HCT116 (cell line): Measurements from ENCODE around the gene ZNF507. TPM values are rescaled to one million over a fixed set of nuclear protein-coding genes. Genes with fewer than 3 reads are reported as not detected.
A peak's percentile ranks its signal among the peaks of the same experiment; 100 is the strongest.

Source experiments
- ATAC-seq: fragments of 200-7000 bp; cut with Tn5 transposase; 2 replicates; pipeline ENCODE4 v1.9.1; 2020; ENCODE audit warnings: mild to moderate bottlenecking, moderate library complexity
- BruUV-seq: library from RNA; stranded (reverse); fragments of 400-500 nt; replicated peaks from 2 replicates; lab custom pipeline; 2021; lab: Mats Ljungman, UMichigan
- CTCF ChIA-PET: fragments of 300-600 bp; sonication (Branson Sonifier 250); formaldehyde crosslinking; loops from one replicate; lab custom pipeline; 2021; ENCODE audit warnings: antibody characterized with exemption; lab: Charles Lee
- POLR2A ChIA-PET: fragments of 300-600, 350-600 bp; sonication (Branson Sonifier 250); formaldehyde crosslinking; loops from one replicate; lab custom pipeline; 2021; ENCODE audit warnings: antibody characterized with exemption; lab: Charles Lee
- RAD21 ChIA-PET, 2 experiments: fragments of 300-600 bp; sonication (Branson Sonifier 250); formaldehyde crosslinking; loops; one replicate each; lab custom pipeline; 2023; ENCODE audit warnings: low total read pairs in 2 of 2; ENCODE audit not compliant: uncharacterized antibody in 2 of 2, unreplicated experiment in 2 of 2, low non-redundant PET in 1 of 2; lab: Charles Lee
- DNase-seq: peaks from one replicate; pipeline ENCODE4 v3.0.0-alpha.2; 2010; ENCODE audit warnings: low read depth, low spot score
- H2AFZ ChIP-seq: fragments of 200-600 bp; shearing (Covaris generic), sonication (generic); 2 replicates; pipeline ENCODE4 v1.6.1; 2017; ENCODE audit warnings: low read depth, mixed run types, mixed read lengths, antibody characterized with exemption, low read length; ENCODE audit not compliant: poor library complexity, severe bottlenecking
- H3K27ac ChIP-seq: 2 replicates; pipeline ENCODE4 v1.5.1; 2012; ENCODE audit warnings: low read depth, low read length
- H3K27me3 ChIP-seq: fragments of 200-600 bp; sonication (generic); 2 replicates; pipeline ENCODE4 v1.6.1; 2016; ENCODE audit warnings: mixed run types, low read length, mixed read lengths; ENCODE audit not compliant: insufficient read depth
- H3K36me3 ChIP-seq, 2 experiments: fragments of 200-500 bp in 1 of 2; fragments of 200-600 bp in 1 of 2; sonication (Bioruptor generic) in 1 of 2; sonication (generic) in 1 of 2; 2 replicates each; pipeline versions ENCODE4 v1.5.1 to v1.6.1; 2014 to 2016; ENCODE audit warnings: low read length in 2 of 2, inconsistent platforms in 1 of 2, mixed read lengths in 1 of 2, mixed run types in 1 of 2; ENCODE audit not compliant: insufficient read depth in 2 of 2, control insufficient read depth in 1 of 2
- H3K4me1 ChIP-seq, 2 experiments: fragments of 200-600 bp in 1 of 2; sonication (generic) in 1 of 2; 2 replicates each; pipeline versions ENCODE4 v1.5.1 to v1.6.1; 2012 to 2017; ENCODE audit warnings: low read length in 2 of 2, inconsistent platforms in 1 of 2, mild to moderate bottlenecking in 1 of 2, mixed read lengths in 1 of 2, mixed run types in 1 of 2, moderate library complexity in 1 of 2; ENCODE audit not compliant: insufficient read depth in 2 of 2, control insufficient read depth in 1 of 2
- H3K4me2 ChIP-seq: fragments of 200-600 bp; sonication (generic); 2 replicates; pipeline ENCODE4 v1.6.1; 2017; ENCODE audit warnings: mixed run types, low read length, mixed read lengths
- H3K4me3 ChIP-seq, 2 experiments: fragments of 200-600 bp in 1 of 2; sonication (generic) in 1 of 2; replicated peaks in 1 of 2; 2 replicates each; pipeline ENCODE4 v1.5.1; 2011 to 2016; ENCODE audit warnings: low read length in 2 of 2, control low read depth in 1 of 2, low read depth in 1 of 2, mild to moderate bottlenecking in 1 of 2, mixed read lengths in 1 of 2, mixed run types in 1 of 2
- H3K79me2 ChIP-seq: fragments of 200-600 bp; sonication (generic); 2 replicates; pipeline ENCODE4 v1.6.1; 2017; ENCODE audit warnings: mild to moderate bottlenecking, mixed run types, low read length, moderate library complexity, mixed read lengths; ENCODE audit not compliant: insufficient read depth
- H3K9ac ChIP-seq: fragments of 200-600 bp; sonication (generic); 2 replicates; pipeline ENCODE4 v1.6.1; 2016; ENCODE audit warnings: low read length, mixed read lengths
- H3K9me2 ChIP-seq: fragments of 200-600 bp; sonication (generic), shearing (Covaris generic); 2 replicates; pipeline ENCODE4 v1.6.1; 2017; ENCODE audit warnings: mixed run types, mild to moderate bottlenecking, moderate library complexity; ENCODE audit not compliant: insufficient read depth
- H3K9me3 ChIP-seq, 2 experiments: fragments of 200-500 bp in 1 of 2; fragments of 200-600 bp in 1 of 2; sonication (Bioruptor generic) in 1 of 2; sonication (generic) in 1 of 2; 2 replicates each; pipeline ENCODE4 v1.6.1; 2014 to 2017; ENCODE audit warnings: low read length in 2 of 2, mixed read lengths in 2 of 2, inconsistent platforms in 1 of 2, low read depth in 1 of 2, mild to moderate bottlenecking in 1 of 2, mixed run types in 1 of 2, moderate library complexity in 1 of 2; ENCODE audit not compliant: control insufficient read depth in 1 of 2, insufficient read depth in 1 of 2
- H4K20me1 ChIP-seq: fragments of 200-600 bp; sonication (generic), shearing (Covaris generic); 2 replicates; pipeline ENCODE4 v1.6.1; 2017; ENCODE audit warnings: mixed run types, mild to moderate bottlenecking, moderate library complexity; ENCODE audit not compliant: insufficient read depth
- CEBPB ChIP-seq: IDR thresholded peaks from 2 replicates; pipeline ENCODE4 v1.6.1; 2012; ENCODE audit warnings: low read depth
- EZH2phosphoT487 ChIP-seq: fragments of 200-600 bp; IDR thresholded peaks from 2 replicates; pipeline ENCODE4 v1.6.1; 2018; ENCODE audit warnings: antibody characterized with exemption, borderline replicate concordance
- POLR2A ChIP-seq: IDR thresholded peaks from 2 replicates; pipeline ENCODE4 v1.7.0; 2011; ENCODE audit warnings: borderline replicate concordance; ENCODE audit not compliant: insufficient read depth, insufficient read length; ENCODE audit errors: extremely low read depth
- POLR2AphosphoS5 ChIP-seq: IDR thresholded peaks from 2 replicates; pipeline ENCODE4 v1.6.1; 2011; ENCODE audit warnings: mild to moderate bottlenecking, low read depth, low read length, moderate library complexity
- RAD21 ChIP-seq: IDR thresholded peaks from 2 replicates; pipeline ENCODE4 v1.6.1; 2012; ENCODE audit warnings: low read depth, mild to moderate bottlenecking
- SIN3A ChIP-seq: IDR thresholded peaks from 2 replicates; pipeline ENCODE4 v1.6.1; 2012; ENCODE audit warnings: low read depth
- SRF ChIP-seq: IDR thresholded peaks from 2 replicates; pipeline ENCODE4 v1.6.1; 2012; ENCODE audit warnings: low read depth
- TCF7L2 ChIP-seq: IDR thresholded peaks from 2 replicates; pipeline ENCODE4 v1.7.0; 2011; ENCODE audit warnings: borderline replicate concordance, inconsistent platforms; ENCODE audit not compliant: insufficient read depth, insufficient read length; ENCODE audit errors: extremely low read depth
- ZFX ChIP-seq: fragments of 450-650 bp; IDR thresholded peaks from 2 replicates; pipeline ENCODE4 v1.6.1; 2017
- ZNF274 ChIP-seq: fragments of 200-500 bp; sonication (Bioruptor generic); IDR thresholded peaks from 2 replicates; pipeline ENCODE4 v1.6.1; 2014; ENCODE audit warnings: mild to moderate bottlenecking, low read depth, low read length, inconsistent platforms
- intact Hi-C: fragments of 100-400 bp; cut with micrococcal nuclease; formaldehyde crosslinking; loops from 2 replicates; pipeline ENCODE4 v1.10.0; 2022
- total RNA-seq: library from RNA; stranded (reverse); gene quantifications from one replicate; pipeline ENCODE4 v1.2.1, GENCODE V29; 2021; ENCODE audit not compliant: unreplicated experiment
- TF ChIP-seq, protein P1 (sequence below): IDR thresholded peaks from 2 replicates; pipeline ENCODE4 v1.6.1; 2012
- TF ChIP-seq, protein P2 (sequence below): IDR thresholded peaks from 2 replicates; pipeline ENCODE4 v1.6.1; 2011; ENCODE audit warnings: mild to moderate bottlenecking, low read length, moderate library complexity; ENCODE audit not compliant: insufficient replicate concordance; ENCODE audit errors: extremely low read depth

The ZNF507 gene
- total RNA-seq, 1 experiment from 2014 or later, result 27.4 TPM

DNA sequence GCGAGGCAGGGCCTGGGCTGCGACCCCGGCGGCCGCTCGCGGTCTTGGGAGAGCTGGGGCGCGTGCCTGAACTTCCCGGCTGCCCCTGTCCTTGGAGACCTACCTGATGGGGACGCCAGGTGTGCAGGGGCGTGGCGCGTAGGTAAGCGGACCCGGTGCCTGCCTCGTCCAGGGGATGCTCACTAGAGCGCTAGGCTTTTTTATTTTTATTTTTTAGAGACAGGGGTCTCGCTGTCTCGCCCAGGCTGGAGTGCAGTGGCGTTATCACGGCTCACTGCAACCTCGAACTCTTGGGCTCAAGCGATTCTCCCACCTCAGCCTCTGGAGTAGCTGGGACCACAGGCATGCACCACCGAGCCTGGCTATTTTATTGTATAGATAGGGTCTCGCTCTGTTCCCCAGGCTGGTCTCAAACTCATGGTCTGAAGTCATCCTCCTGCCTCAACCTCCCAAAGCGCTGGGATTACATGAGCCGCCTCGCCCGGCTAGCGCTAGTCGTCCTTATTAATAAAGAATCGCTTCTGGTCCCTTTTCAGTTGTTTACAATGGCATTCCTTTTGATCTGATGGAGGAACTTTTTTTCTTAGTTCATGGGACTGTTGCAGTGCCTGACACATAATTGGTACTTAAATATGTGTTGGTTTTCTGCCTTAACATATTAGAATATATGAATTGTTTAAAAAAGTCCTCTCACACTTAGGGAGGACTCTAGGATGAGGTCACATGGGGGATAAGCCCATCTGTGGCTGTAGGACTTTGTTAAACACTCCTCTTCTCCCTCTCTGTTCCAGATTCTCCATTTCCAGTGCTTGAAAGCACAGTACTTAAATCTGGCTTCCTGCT is 61.0 kb downstream of the ZNF507 start:
- RAD21 ChIA-PET, result no interaction called here

More for the DNA sequence above, 61.0 kb downstream of the ZNF507 start:
- Histone ChIP-seq H3K27ac (peak overlapping the region; percentile 99), H4K20me1 (no peaks in the 10 kb centered on the region), H3K9ac (peak overlapping the region; percentile 98), H3K36me3 (peaks cover 0 to 8% of the 10 kb centered on the region in 2 experiments; a peak in 1 of 4 replicates), H3K4me1 (peaks cover 7 to 16% of the 10 kb centered on the region in 2 experiments; a peak in 3 of 4 replicates), H2AFZ (no peak overlapping the region), H3K4me2 (peak overlapping the region; percentile 87), H3K9me3 (no peaks in the 10 kb centered on the region), H3K27me3 (no peaks in the 10 kb centered on the region), H3K4me3 (peak overlapping the region; percentile 84 to 92), H3K9me2 (no peaks in the 10 kb centered on the region), H3K79me2 (peaks cover 16% of the 10 kb centered on the region; the same call in 1 of the 2 replicates)
- POLR2A ChIA-PET, result interaction anchor here (0.8 to 1.4 kb wide), 2 partner anchors 12 to 14 kb away, joined by 3 read pairs; no protein-coding TSS in a partner anchor
- BruUV-seq, result no TSS peak
- DNase-seq, result peak; percentile 12
- TF ChIP-seq CEBPB (no peak), RAD21 (no peak), POLR2A (no peak), SRF (no peak), ZNF274 (no peak), TCF7L2 (no peak), SIN3A (0 out of 2 replicates have a peak, but pooled peaks have one; percentile 33), EZH2phosphoT487 (no peak), ZFX (no peak), POLR2AphosphoS5 (no peak; the same call in 1 of the 2 replicates)
- TF ChIP-seq, protein P1, sequence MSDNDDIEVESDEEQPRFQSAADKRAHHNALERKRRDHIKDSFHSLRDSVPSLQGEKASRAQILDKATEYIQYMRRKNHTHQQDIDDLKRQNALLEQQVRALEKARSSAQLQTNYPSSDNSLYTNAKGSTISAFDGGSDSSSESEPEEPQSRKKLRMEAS, result 0 out of 2 replicates have a peak, but pooled peaks have one; percentile 21
- TF ChIP-seq, protein P2, sequence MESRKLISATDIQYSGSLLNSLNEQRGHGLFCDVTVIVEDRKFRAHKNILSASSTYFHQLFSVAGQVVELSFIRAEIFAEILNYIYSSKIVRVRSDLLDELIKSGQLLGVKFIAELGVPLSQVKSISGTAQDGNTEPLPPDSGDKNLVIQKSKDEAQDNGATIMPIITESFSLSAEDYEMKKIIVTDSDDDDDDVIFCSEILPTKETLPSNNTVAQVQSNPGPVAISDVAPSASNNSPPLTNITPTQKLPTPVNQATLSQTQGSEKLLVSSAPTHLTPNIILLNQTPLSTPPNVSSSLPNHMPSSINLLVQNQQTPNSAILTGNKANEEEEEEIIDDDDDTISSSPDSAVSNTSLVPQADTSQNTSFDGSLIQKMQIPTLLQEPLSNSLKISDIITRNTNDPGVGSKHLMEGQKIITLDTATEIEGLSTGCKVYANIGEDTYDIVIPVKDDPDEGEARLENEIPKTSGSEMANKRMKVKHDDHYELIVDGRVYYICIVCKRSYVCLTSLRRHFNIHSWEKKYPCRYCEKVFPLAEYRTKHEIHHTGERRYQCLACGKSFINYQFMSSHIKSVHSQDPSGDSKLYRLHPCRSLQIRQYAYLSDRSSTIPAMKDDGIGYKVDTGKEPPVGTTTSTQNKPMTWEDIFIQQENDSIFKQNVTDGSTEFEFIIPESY, result no peak
- intact Hi-C loops, result no loop called here
- CTCF ChIA-PET, result interaction anchor here (0.9 kb wide), 1 partner anchor 1739 kb away, joined by 5 read pairs; no protein-coding TSS in a partner anchor
- ATAC-seq, result no peak
